IMR-90 (cell line): ENCODE results near the gene NOC2L. TPM values are rescaled to one million over a fixed set of nuclear protein-coding genes. Genes with fewer than 3 reads are reported as not detected.

ENCODE experiments used
- ATAC-seq: fragments of 200-7000 bp; cut with Tn5 transposase; 2 replicates; pipeline ENCODE4 v1.9.1; 2020; ENCODE audit warnings: low read depth, mild to moderate bottlenecking, moderate library complexity
- BruUV-seq: library from RNA; stranded (reverse); fragments of 400-500 nt; replicated peaks from 2 replicates; lab custom pipeline; 2021; lab: Mats Ljungman, UMichigan
- CTCF ChIA-PET: fragments of 300-600 bp; formaldehyde crosslinking; extraction: SDS; loops from one replicate; lab custom pipeline; 2021; ENCODE audit warnings: antibody characterized with exemption; lab: Yijun Ruan, JAX
- POLR2A ChIA-PET: fragments of 300-600 bp; sonication (Branson Sonifier 250); formaldehyde crosslinking; loops from one replicate; lab custom pipeline; 2022; ENCODE audit warnings: antibody characterized with exemption; ENCODE audit not compliant: unreplicated experiment; lab: Charles Lee
- DNase-seq: peaks from one replicate; pipeline ENCODE4 v3.0.0; 2013
- H2AFZ ChIP-seq: replicated peaks from 2 replicates; pipeline ENCODE3; 2013; ENCODE audit warnings: low read length, mild to moderate bottlenecking; ENCODE audit not compliant: poor library complexity
- H2AK5ac ChIP-seq: 2 replicates; pipeline ENCODE4 v1.6.1; 2013; ENCODE audit warnings: low read depth, low read length, inconsistent platforms
- H2AK9ac ChIP-seq: replicated peaks from 2 replicates; pipeline ENCODE3; 2013; ENCODE audit warnings: mild to moderate bottlenecking, low read depth, low read length, moderate library complexity; ENCODE audit not compliant: poor library complexity
- H2BK120ac ChIP-seq: 2 replicates; pipeline ENCODE4 v1.6.1; 2013; ENCODE audit warnings: low read depth, low read length, inconsistent platforms
- H2BK15ac ChIP-seq: 3 replicates; pipeline ENCODE4 v1.6.1; 2013; ENCODE audit warnings: low read depth, low read length, inconsistent platforms
- H2BK20ac ChIP-seq: 2 replicates; pipeline ENCODE4 v1.6.1; 2013; ENCODE audit warnings: low read depth, mild to moderate bottlenecking, inconsistent platforms, low read length, moderate library complexity
- H2BK5ac ChIP-seq: 2 replicates; pipeline ENCODE4 v1.6.1; 2013; ENCODE audit warnings: mild to moderate bottlenecking, low read depth, low read length, inconsistent platforms; ENCODE audit not compliant: poor library complexity, severe bottlenecking
- H3K14ac ChIP-seq: replicated peaks from 2 replicates; pipeline ENCODE4 v1.6.1; 2013; ENCODE audit warnings: low read depth, low read length, inconsistent platforms
- H3K18ac ChIP-seq: 2 replicates; pipeline ENCODE4 v1.6.1; 2013; ENCODE audit warnings: low read depth, low read length, control low read depth
- H3K23ac ChIP-seq: 2 replicates; pipeline ENCODE4 v1.6.1; 2013; ENCODE audit warnings: low read depth, low read length, inconsistent platforms
- H3K27ac ChIP-seq: 2 replicates; pipeline ENCODE4 v1.5.1; 2013; ENCODE audit warnings: mild to moderate bottlenecking, control low read depth, low read length; ENCODE audit not compliant: insufficient read depth
- H3K27me3 ChIP-seq: 2 replicates; pipeline ENCODE4 v1.6.1; 2013; ENCODE audit warnings: low read length; ENCODE audit not compliant: control insufficient read depth, insufficient read depth
- H3K36me3 ChIP-seq: 2 replicates; pipeline ENCODE4 v1.6.1; 2013; ENCODE audit warnings: low read length, mixed read lengths; ENCODE audit not compliant: control insufficient read depth, insufficient read depth
- H3K4ac ChIP-seq: 2 replicates; pipeline ENCODE4 v1.6.1; 2013; ENCODE audit warnings: low read depth, low read length, inconsistent platforms
- H3K4me1 ChIP-seq: 2 replicates; pipeline ENCODE4 v1.6.1; 2013; ENCODE audit warnings: low read length, mixed read lengths; ENCODE audit not compliant: control insufficient read depth, insufficient read depth
- H3K4me2 ChIP-seq: 2 replicates; pipeline ENCODE4 v1.6.1; 2013; ENCODE audit warnings: low read depth, mild to moderate bottlenecking, control low read depth, low read length, moderate library complexity
- H3K4me3 ChIP-seq: 2 replicates; pipeline ENCODE4 v1.5.1; 2013; ENCODE audit warnings: low read depth, mild to moderate bottlenecking, control low read depth, low read length, moderate library complexity; ENCODE audit not compliant: insufficient read depth
- H3K56ac ChIP-seq: 2 replicates; pipeline ENCODE4 v1.6.1; 2013; ENCODE audit warnings: low read length, inconsistent platforms; ENCODE audit not compliant: insufficient read depth; ENCODE audit errors: extremely low read depth
- H3K79me1 ChIP-seq, 2 experiments: 2 replicates each; pipeline ENCODE4 v1.6.1; 2013; ENCODE audit warnings: low read length in 2 of 2, inconsistent platforms in 1 of 2, low read depth in 1 of 2
- H3K9ac ChIP-seq: 2 replicates; pipeline ENCODE4 v1.6.1; 2013; ENCODE audit warnings: low read depth, low read length, control low read depth
- H3K9me1 ChIP-seq: 2 replicates; pipeline ENCODE4 v1.6.1; 2013; ENCODE audit warnings: low read length, inconsistent platforms; ENCODE audit not compliant: insufficient read depth
- H3K9me3 ChIP-seq: 2 replicates; pipeline ENCODE4 v1.6.1; 2013; ENCODE audit warnings: low read length; ENCODE audit not compliant: control insufficient read depth, insufficient read depth
- H4K20me1 ChIP-seq: 2 replicates; pipeline ENCODE4 v1.6.1; 2013; ENCODE audit warnings: low read length, inconsistent platforms; ENCODE audit not compliant: insufficient read depth
- H4K5ac ChIP-seq: 2 replicates; pipeline ENCODE4 v1.6.1; 2013; ENCODE audit warnings: mild to moderate bottlenecking, low read depth, low read length, control low read depth
- H4K8ac ChIP-seq, 2 experiments: 2 replicates each; pipeline ENCODE4 v1.6.1; 2013; ENCODE audit warnings: low read depth in 2 of 2, low read length in 2 of 2, control low read depth in 1 of 2, inconsistent platforms in 1 of 2
- H4K91ac ChIP-seq: 2 replicates; pipeline ENCODE4 v1.6.1; 2013; ENCODE audit warnings: low read depth, low read length, inconsistent platforms; ENCODE audit not compliant: insufficient read depth
- BHLHE40 ChIP-seq: fragments of 150-350 bp; IDR thresholded peaks from 2 replicates; pipeline ENCODE4 v1.6.1; 2016; ENCODE audit warnings: mild to moderate bottlenecking, low read depth, low read length
- CHD1 ChIP-seq: IDR thresholded peaks from 2 replicates; pipeline ENCODE4 v1.6.1; 2012; ENCODE audit warnings: low read depth, low read length, improper control_type of control experiment
- CTCF ChIP-seq: conservative IDR thresholded peaks from 2 replicates; pipeline ENCODE4 v1.5.1; 2012; ENCODE audit warnings: mild to moderate bottlenecking, low read depth, low read length, improper control_type of control experiment
- ELK1 ChIP-seq: fragments of 150-350 bp; IDR thresholded peaks from 2 replicates; pipeline ENCODE4 v1.6.1; 2016; ENCODE audit warnings: low read depth, mild to moderate bottlenecking, low read length, moderate library complexity, borderline replicate concordance
- FOS ChIP-seq: fragments of 150-350 bp; IDR thresholded peaks from 2 replicates; pipeline ENCODE4 v1.6.1; 2016; ENCODE audit warnings: low read depth, low read length
- MAFK ChIP-seq: IDR thresholded peaks from 2 replicates; pipeline ENCODE4 v1.6.1; 2012; ENCODE audit warnings: low read depth, low read length, improper control_type of control experiment
- NFE2L2 ChIP-seq: fragments of 150-350 bp; IDR thresholded peaks from 2 replicates; pipeline ENCODE4 v1.6.1; 2016; ENCODE audit warnings: low read depth, mild to moderate bottlenecking, low read length
- POLR2A ChIP-seq: IDR thresholded peaks from 2 replicates; pipeline ENCODE4 v1.6.1; 2012; ENCODE audit warnings: mild to moderate bottlenecking, low read depth, low read length
- RAD21 ChIP-seq: IDR thresholded peaks from 2 replicates; pipeline ENCODE4 v1.6.1; 2012; ENCODE audit warnings: low read length, improper control_type of control experiment
- RCOR1 ChIP-seq: IDR thresholded peaks from 2 replicates; pipeline ENCODE4 v1.6.1; 2012; ENCODE audit warnings: mild to moderate bottlenecking, low read length, improper control_type of control experiment; ENCODE audit not compliant: insufficient replicate concordance
- RFX5 ChIP-seq: IDR thresholded peaks from 2 replicates; pipeline ENCODE4 v1.8.0; 2012; ENCODE audit warnings: low read depth, mild to moderate bottlenecking, low read length, moderate library complexity
- SMC3 ChIP-seq: fragments of 150-350 bp; IDR thresholded peaks from 2 replicates; pipeline ENCODE4 v1.6.1; 2016; ENCODE audit warnings: low read depth, mild to moderate bottlenecking, antibody characterized with exemption, low read length, moderate library complexity
- USF2 ChIP-seq: fragments of 150-350 bp; IDR thresholded peaks from 2 replicates; pipeline ENCODE4 v1.6.1; 2017; ENCODE audit warnings: mild to moderate bottlenecking, antibody characterized with exemption, low read length, low read depth
- WGBS, 2 experiments: methylation state at CpG; one replicate each; pipeline versions ENCODE4 v1.1.5 to v1.1.7; 2013; ENCODE audit warnings: missing lambda C conversion rate in 2 of 2; ENCODE audit not compliant: insufficient read length in 1 of 2; ENCODE audit errors: extremely low coverage in 2 of 2; 5-methylcytosine and 5-hydroxymethylcytosine counted together
- dilution Hi-C: fragments of 300-500 bp; cut with HindIII; formaldehyde crosslinking; loops from one replicate; pipeline ENCODE4 v1.14.3; 2018; ENCODE audit warnings: low sequenced_read_pairs; ENCODE audit not compliant: unreplicated experiment
- in situ Hi-C: fragments of 300-500 bp; cut with MboI; formaldehyde crosslinking; loops from 3 replicates; pipeline ENCODE4 v1.14.3; 2019; ENCODE audit warnings: low sequenced_read_pairs, inconsistent platforms, mixed read lengths
- intact Hi-C: fragments of 100-400 bp; cut with micrococcal nuclease; formaldehyde crosslinking; loops from 2 replicates; pipeline ENCODE4 v1.10.0; 2022
- polyA plus RNA-seq, 3 experiments: library from polyadenylated mRNA; depleted of rRNA; stranded (reverse); fragments of >200 nt; gene quantifications; 2 replicates each; pipeline ENCODE4 v1.2.3, GENCODE V29; 2012; ENCODE audit warnings: low replicate concordance in 1 of 3
- total RNA-seq: library from RNA; depleted of rRNA; stranded (reverse); fragments of >200 nt; gene quantifications from 2 replicates; pipeline ENCODE4 v1.2.3, GENCODE V29; 2012

Gene NOC2L
- total and polyA plus RNA-seq, 2 of the 4 experiments (the other 2 are of a cell fraction): 74.2 to 106 TPM

GRCh38 chr1:930633-931138, 28.4 kb downstream of the NOC2L start:
- Histone ChIP-seq H3K4me2 (no peak overlapping the region), H4K91ac (no peak overlapping the region), H2AK9ac (no peak overlapping the region), H3K36me3 (peaks cover 9% of the 10 kb centered on the region), H4K8ac (no peak overlapping the region), H3K27ac (no peak overlapping the region), H3K18ac (no peak overlapping the region), H3K56ac (no peak overlapping the region), H3K4ac (no peak overlapping the region), H2BK20ac (no peak overlapping the region), H3K27me3 (no peaks in the 10 kb centered on the region), H2BK120ac (no peak overlapping the region), H4K20me1 (peaks cover 6% of the 10 kb centered on the region; the same call in 1 of the 2 replicates), H3K9me1 (no peaks in the 10 kb centered on the region), H3K9ac (no peak overlapping the region), H2AFZ (no peak overlapping the region), H3K4me3 (no peak overlapping the region), H4K5ac (no peak overlapping the region), H2AK5ac (no peak overlapping the region), H3K14ac (no peak overlapping the region), H2BK15ac (no peak overlapping the region), H3K9me3 (no peaks in the 10 kb centered on the region), H3K79me1 (peaks cover 0 to 7% of the 10 kb centered on the region in 2 experiments; a peak in 1 of 4 replicates), H3K4me1 (no peaks in the 10 kb centered on the region; the same call in 1 of the 2 replicates), H3K23ac (no peak overlapping the region), H2BK5ac (no peak overlapping the region)
- TF ChIP-seq RAD21 (no peak), MAFK (no peak), CHD1 (no peak), RFX5 (no peak), FOS (no peak), POLR2A (no peak), BHLHE40 (no peak), CTCF (no peak), ELK1 (no peak), SMC3 (no peak), USF2 (no peak), NFE2L2 (no peak), RCOR1 (no peak)
- 78% methylated on average over 11 of the region's 18 CpGs; no CpG with 5 or more reads in 1 of the 2 experiments for WGBS, 2 experiments
- ChIA-PET CTCF (interaction anchor here (0.6 kb wide), 1 partner anchor 10 kb away, joined by 3 read pairs; no protein-coding TSS in a partner anchor), POLR2A (no interaction called here)
- intact Hi-C loops: no loop called here
- no peak for ATAC-seq
- no TSS peak for BruUV-seq
- no peak for DNase-seq
- dilution Hi-C loops: no loop called here
- in situ Hi-C loops: no loop called here
